SK-N-MC (cell line): ENCODE results near the gene LTN1.
"Not testable (repeated sequence)": the region's sequence is repeated elsewhere in the genome, so short reads cannot be mapped to it uniquely, and the experiment has no call there.

Experiments
- DNase-seq: peaks from one replicate; pipeline ENCODE4 v3.0.0-alpha.2; 2011; ENCODE audit warnings: low read depth, low spot score
- H3K27ac ChIP-seq: fragments of 200-600 bp; sonication (generic); 2 replicates; pipeline ENCODE4 v1.5.1; 2016; ENCODE audit warnings: mixed run types
- H3K36me3 ChIP-seq: fragments of 200-600 bp; sonication (generic); 2 replicates; pipeline ENCODE4 v1.6.1; 2017; ENCODE audit warnings: antibody characterized with exemption, low read length, mixed read lengths; ENCODE audit not compliant: insufficient read depth
- H3K4me3 ChIP-seq: fragments of 200-600 bp; sonication (generic); 2 replicates; pipeline ENCODE4 v1.5.1; 2016
- H3K9ac ChIP-seq: fragments of 200-600 bp; sonication (generic); 2 replicates; pipeline ENCODE4 v1.8.0; 2017; ENCODE audit warnings: mixed run types, mixed read lengths; ENCODE audit not compliant: insufficient read length
- H3K9me3 ChIP-seq: fragments of 200-600 bp; sonication (generic); 2 replicates; pipeline ENCODE4 v1.6.1; 2017; ENCODE audit warnings: low read depth, mild to moderate bottlenecking, antibody characterized with exemption, low read length, moderate library complexity, mixed read lengths
- EZH2 ChIP-seq: fragments of 200-600 bp; sonication (generic); IDR thresholded peaks from one replicate; pipeline ENCODE4 v1.6.1; 2017; ENCODE audit warnings: antibody characterized with exemption
- FOXP2 ChIP-seq: optimal IDR thresholded peaks from 2 replicates; pipeline ENCODE3; 2011; ENCODE audit warnings: mild to moderate bottlenecking, moderate library complexity; ENCODE audit not compliant: insufficient read depth; ENCODE audit errors: extremely low read length, control extremely low read depth
- POLR2AphosphoS5 ChIP-seq: IDR thresholded peaks from 2 replicates; pipeline ENCODE4 v1.6.1; 2012; ENCODE audit warnings: mild to moderate bottlenecking, low read depth, low read length, borderline replicate concordance

Gene LTN1

DNA sequence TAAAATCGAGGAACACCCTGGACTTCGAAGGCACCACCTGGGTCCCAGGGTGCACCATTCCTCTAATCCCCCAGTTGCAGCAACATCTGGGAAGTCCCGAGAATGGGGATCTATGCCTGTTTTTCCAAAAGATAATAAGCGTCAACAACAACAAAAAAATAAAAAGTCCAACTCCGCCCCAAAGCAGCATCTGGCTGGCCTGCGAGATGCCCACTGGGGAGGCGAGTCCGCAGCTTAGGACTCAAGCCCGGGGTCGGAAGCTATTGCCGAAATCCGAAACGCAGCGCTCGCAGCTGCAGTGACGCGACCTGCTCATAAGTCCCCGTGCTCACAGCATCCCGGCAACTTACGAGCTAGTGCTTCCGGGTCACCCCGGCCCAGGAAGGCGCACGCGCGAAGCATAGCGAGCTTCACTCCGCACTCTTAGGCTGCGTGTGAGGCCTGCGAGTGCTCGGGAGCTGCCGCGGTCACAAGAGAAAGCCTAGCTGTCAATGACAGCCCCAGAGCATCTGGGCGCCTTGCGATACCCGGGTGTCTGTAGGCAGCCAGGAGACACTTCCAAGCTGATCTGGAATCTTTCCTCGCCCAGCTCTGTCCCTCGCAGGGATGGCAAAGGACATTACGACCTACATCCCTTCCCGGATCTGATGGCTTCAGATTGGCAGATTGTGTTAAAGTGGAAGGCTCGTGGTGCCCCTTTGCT lies 9.9 kb upstream of the LTN1 start:
- TF ChIP-seq FOXP2 (peak; percentile 85), POLR2AphosphoS5 (peak; percentile 98), EZH2 (no peak)
- peaks cover 17% of the 10 kb centered on the region for H3K36me3 ChIP-seq
- H3K27ac ChIP-seq: peak overlapping the region; percentile 81; the same call in 1 of the 2 replicates
- peak overlapping the region; percentile 74 for H3K4me3 ChIP-seq
- peak overlapping the region; percentile 74 for H3K9ac ChIP-seq
- peak; percentile 73 for DNase-seq
- no peaks in the 10 kb centered on the region for H3K9me3 ChIP-seq

DNA sequence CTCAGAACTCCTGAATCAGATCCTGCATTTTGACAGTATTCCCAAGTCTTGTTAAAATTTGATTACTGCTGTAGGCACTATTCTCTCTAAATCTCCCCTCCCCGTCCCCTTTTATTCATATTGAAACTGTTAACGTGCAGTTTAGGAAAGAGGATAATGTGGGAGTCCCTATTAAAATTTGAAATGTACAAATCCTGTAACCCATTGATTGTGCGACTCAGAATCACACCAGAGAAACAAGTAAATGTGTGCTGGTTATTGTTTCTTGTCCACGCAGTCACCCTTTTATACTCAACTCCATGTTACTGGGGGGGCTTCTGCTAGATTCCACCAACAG lies 584 bp upstream of the LTN1 start:
- TF ChIP-seq EZH2 (no peak), POLR2AphosphoS5 (no peak), FOXP2 (no peak)
- H3K9me3 ChIP-seq: no peaks in the 10 kb centered on the region
- peak overlapping the region; percentile 94 for H3K27ac ChIP-seq
- H3K36me3 ChIP-seq: no peaks in the 10 kb centered on the region
- peak overlapping the region; percentile 84 for H3K4me3 ChIP-seq
- DNase-seq: no peak
- H3K9ac ChIP-seq: peak overlapping the region; percentile 93

DNA sequence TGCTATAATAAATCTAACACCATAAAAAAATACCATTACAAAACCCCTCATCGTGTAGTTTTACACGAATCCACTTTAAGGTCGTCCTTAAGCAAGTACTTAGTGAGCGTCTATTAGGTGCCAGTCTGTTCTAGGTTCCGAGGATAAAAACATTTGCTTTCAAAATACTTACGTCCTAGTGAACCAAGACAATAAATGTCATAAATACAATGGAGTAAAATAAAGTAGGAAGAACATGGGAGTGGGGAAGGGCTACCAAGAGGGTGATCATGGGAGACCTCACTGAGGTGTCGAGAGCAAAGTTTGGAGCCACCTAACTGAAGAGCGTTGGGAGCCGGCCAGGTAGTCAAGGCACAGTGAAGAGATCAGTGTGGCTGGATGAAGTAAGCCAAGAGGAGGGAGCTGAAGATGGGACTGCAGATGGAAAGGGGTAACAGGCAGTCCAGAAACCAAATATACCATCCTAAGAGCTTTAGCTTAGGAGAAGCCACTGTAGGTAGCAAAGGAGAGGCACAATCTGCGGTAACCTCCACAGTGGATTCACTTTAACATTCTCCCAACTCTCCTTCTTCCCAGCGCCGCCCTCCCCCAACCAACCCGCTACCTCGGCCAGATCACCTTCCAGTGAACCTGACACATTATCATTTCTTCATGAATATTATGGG lies 684 bp downstream of the LTN1 start:
- Histone ChIP-seq H3K4me3 (peak overlapping the region; percentile 84), H3K36me3 (no peaks in the 10 kb centered on the region), H3K9me3 (no peaks in the 10 kb centered on the region), H3K27ac (no peak overlapping the region), H3K9ac (peak overlapping the region; percentile 87)
- no peak for DNase-seq
- TF ChIP-seq FOXP2: no peak
- TF ChIP-seq POLR2AphosphoS5: no peak
- no peak for TF ChIP-seq EZH2

DNA sequence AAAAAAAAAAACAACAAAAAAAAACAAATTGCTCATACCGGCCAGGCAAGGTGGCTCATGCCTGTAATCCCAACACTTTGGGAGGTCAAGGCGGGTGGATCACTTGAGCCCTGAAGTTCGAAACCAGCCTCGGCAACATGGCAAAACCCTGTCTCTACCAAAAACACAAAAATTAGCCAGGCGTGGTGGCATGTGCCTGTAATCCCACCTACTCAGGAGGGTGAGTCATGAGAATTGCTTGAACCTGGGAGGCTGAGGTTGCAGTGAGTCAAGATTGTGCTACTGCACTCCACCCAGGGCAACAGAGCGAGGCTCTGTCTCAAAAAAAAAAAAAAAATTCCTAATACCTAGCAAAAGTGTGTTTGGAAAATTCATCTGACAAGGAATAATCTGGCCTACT lies 4.5 kb downstream of the LTN1 start:
- not testable (repeated sequence) for H3K9me3 ChIP-seq, H3K4me3 ChIP-seq, DNase-seq, H3K27ac ChIP-seq, H3K9ac ChIP-seq
- H3K36me3 ChIP-seq: peaks cover 21% of the 10 kb centered on the region

DNA sequence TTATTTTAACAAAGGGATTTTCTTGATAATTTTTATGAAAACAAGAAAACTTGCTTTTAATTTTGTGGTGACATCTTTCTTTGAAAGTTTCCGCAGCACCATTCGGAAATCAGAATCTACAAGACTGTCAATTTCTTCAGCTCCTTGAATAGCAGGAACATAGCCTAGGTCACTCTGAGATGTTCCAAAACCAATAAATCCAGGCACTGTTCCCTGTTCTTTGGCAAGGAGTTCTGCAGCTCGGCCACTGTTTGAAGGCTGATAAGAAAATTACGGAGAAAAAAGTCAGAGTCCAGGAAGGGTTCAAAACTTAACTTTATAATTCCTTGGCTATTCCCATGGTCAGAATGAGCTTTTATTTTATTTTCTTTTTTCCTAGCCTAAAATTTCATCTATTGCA lies 6.0 kb downstream of the LTN1 start:
- peak overlapping the region; percentile 13 for H3K9ac ChIP-seq
- no peak for DNase-seq
- H3K9me3 ChIP-seq: no peaks in the 10 kb centered on the region
- TF ChIP-seq FOXP2: no peak
- TF ChIP-seq POLR2AphosphoS5: no peak
- TF ChIP-seq EZH2: no peak
- no peak overlapping the region for H3K27ac ChIP-seq
- peaks cover 35% of the 10 kb centered on the region for H3K36me3 ChIP-seq
- H3K4me3 ChIP-seq: no peak overlapping the region

DNA sequence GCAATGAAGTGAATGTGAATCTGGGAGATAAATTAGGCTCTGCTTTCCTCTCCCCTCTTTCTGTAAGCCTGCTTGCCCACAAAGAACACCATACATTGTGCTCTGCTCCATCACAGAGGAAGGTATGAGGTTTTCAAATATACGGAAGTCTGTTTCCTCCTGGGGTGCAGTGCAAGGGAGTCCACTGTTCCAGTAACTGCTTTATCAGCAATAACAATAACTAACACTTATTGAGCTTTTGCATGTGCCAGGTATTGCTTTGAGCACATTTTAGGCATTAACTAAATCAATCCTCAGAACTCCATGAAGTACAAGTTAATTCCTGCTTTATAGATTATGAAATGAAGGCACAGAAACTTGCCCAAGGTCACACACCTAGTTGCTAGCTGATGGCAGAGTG lies 10.0 kb downstream of the LTN1 start:
- Histone ChIP-seq H3K36me3 (peaks cover 51% of the 10 kb centered on the region), H3K4me3 (no peak overlapping the region), H3K9me3 (no peaks in the 10 kb centered on the region), H3K9ac (no peak overlapping the region), H3K27ac (no peak overlapping the region)
- TF ChIP-seq EZH2 (no peak), FOXP2 (no peak), POLR2AphosphoS5 (no peak)
- DNase-seq: no peak

DNA sequence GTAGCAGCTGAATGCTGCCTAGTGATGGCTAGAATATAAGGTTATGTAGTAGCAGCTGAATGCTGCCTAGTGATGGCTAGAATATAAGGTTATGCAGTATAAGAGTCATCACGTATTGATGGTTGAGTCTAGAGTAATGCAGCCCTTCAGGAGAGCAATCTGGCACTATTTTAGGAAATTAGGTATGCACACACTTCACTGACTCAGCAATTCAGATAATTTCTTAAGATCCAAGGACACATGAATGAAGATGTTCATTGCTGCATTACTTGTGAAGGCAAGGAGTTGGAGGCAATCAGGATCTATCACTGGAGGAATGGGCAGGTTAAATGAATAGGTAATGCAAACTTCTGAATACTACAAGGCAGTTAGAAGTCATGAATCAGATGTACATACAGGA lies 13.6 kb downstream of the LTN1 start:
- Histone ChIP-seq H3K27ac (no peak overlapping the region), H3K4me3 (no peak overlapping the region), H3K9ac (no peak overlapping the region), H3K9me3 (no peaks in the 10 kb centered on the region), H3K36me3 (peaks cover 60% of the 10 kb centered on the region)
- DNase-seq: no peak
- TF ChIP-seq POLR2AphosphoS5: no peak
- no peak for TF ChIP-seq FOXP2
- TF ChIP-seq EZH2: no peak

DNA sequence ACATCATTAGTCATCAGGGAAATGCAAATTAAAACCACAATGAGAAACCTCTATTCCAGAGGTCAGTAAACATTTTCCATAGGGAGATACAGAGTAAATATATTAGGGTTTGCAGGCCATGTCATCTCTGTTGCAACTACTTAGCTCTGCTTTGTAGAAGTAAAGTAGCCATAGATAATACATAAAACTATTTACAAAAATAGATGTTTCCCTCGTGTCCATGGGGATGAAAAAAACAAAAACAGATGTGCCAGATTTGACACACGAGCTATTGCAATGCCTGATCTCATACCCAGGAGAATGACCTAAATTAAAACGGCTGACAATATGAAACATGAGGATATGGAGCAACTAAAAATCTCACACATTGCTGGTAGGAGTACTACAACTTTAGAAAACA lies 17.3 kb downstream of the LTN1 start:
- Histone ChIP-seq H3K4me3 (no peak overlapping the region), H3K9ac (no peak overlapping the region), H3K9me3 (no peaks in the 10 kb centered on the region), H3K36me3 (peaks cover 54% of the 10 kb centered on the region), H3K27ac (no peak overlapping the region)
- no peak for TF ChIP-seq POLR2AphosphoS5
- no peak for TF ChIP-seq EZH2
- DNase-seq: no peak

DNA sequence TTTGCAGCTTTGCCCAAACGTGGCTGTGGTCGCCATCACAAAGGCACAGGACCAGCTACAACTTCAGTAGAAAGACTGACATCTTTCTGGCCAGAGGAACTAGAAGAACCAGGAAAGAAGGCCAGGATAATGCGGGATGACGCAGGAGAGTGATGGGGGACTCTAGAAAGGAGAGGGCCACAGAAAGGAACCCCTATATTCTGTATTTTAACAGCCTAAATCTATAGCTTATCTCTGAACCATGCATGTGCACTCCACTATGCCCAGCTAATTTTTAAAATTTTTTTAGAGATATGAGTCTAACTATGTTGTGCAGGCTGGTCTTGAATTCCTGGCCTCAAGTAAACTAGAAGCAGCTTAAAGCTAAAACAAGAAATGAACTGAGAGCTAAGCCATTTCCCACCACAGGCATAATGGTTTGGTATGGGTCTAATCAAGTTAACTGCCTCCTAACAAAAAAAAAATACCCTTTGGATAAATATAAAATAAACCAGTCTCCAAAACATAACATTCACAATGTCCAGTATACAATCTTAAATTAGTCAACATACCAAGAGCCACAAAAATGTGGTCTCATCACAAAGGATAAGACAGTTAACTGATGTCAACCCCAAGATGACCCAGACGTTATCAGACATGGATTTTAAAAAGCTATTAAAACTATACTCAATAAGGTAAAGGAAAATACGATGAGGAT lies 18.0 kb downstream of the LTN1 start:
- TF ChIP-seq EZH2 (no peak), POLR2AphosphoS5 (no peak), FOXP2 (no peak)
- DNase-seq: no peak
- H3K27ac ChIP-seq: no peak overlapping the region
- H3K9me3 ChIP-seq: no peaks in the 10 kb centered on the region
- peaks cover 61% of the 10 kb centered on the region for H3K36me3 ChIP-seq
- H3K9ac ChIP-seq: no peak overlapping the region
- no peak overlapping the region for H3K4me3 ChIP-seq

DNA sequence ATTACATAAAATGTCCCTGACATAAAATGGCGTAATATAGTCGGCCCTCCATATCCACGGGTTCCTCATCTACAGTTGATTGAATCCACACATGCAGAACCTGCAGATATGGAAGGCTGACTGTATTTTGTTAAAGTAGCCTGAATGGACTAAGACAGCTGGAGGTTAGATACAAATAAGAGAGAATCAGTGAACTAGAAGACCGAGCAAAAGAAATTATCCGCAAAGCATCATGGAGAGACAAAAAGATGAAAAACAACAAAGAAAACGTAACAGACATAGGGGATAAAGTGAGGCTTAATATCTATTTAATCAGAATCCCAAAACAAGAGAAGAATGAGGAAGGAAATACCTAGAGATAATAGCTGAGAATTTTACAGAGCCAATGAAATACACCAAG lies 20.3 kb downstream of the LTN1 start:
- no peaks in the 10 kb centered on the region for H3K9me3 ChIP-seq
- no peak overlapping the region for H3K27ac ChIP-seq
- no peak overlapping the region for H3K4me3 ChIP-seq
- peaks cover 67% of the 10 kb centered on the region for H3K36me3 ChIP-seq
- DNase-seq: no peak
- H3K9ac ChIP-seq: no peak overlapping the region
- TF ChIP-seq EZH2: no peak
- no peak for TF ChIP-seq FOXP2
- no peak for TF ChIP-seq POLR2AphosphoS5
